ENCODE data around the gene PMVK.

- TF ChIP-seq POLR2A (IDR thresholded peaks at IDR 0.05; ENCODE audit: low read depth, low read length) = no peak
- TF ChIP-seq TAF1 (IDR thresholded peaks at IDR 0.05; ENCODE audit: low read depth, low read length) = no peak
- no peak for TF ChIP-seq POLR2AphosphoS5 (IDR thresholded peaks at IDR 0.05; ENCODE audit: low read depth, low read length)
- no peak for TF ChIP-seq PAX5 (IDR thresholded peaks at IDR 0.05; ENCODE audit: insufficient read depth, low read length, severe bottlenecking)
- no peak for TF ChIP-seq POU2F2 (IDR thresholded peaks at IDR 0.05; ENCODE audit: low read depth, low read length)
These were observed 52.3 kb downstream of the PMVK start for GRCh38 chr1:154883919-154884868.

All from GM12891 (cell line).